ENCODE data around the gene PRKD3.

Gene PRKD3

GRCh38 chr2:37323781-37324535 is 675 bp downstream of the PRKD3 start:
- Histone ChIP-seq H3K36me3 (ENCODE audit: control insufficient read depth, low read depth, low read length) (peaks cover 4% of the 10 kb centered on the region), H3K4me3 (ENCODE audit: low read length) (peak overlapping the region; percentile 86), H3K27me3 (ENCODE audit: control insufficient read depth, insufficient read depth, low read length) (peaks cover 20% of the 10 kb centered on the region), H3K9ac (ENCODE audit: low read length) (peak overlapping the region; percentile 85), H3K27ac (ENCODE audit: low read length) (peak overlapping the region; percentile 3), H3K4me1 (ENCODE audit: control insufficient read depth, low read depth, low read length) (peaks cover 19% of the 10 kb centered on the region), H3K9me3 (ENCODE audit: control insufficient read depth, low read depth, low read length) (no peaks in the 10 kb centered on the region)

- no peak overlapping the region for H3K27ac ChIP-seq (ENCODE audit: low read length)
- peaks cover 22% of the 10 kb centered on the region for H3K4me1 ChIP-seq (ENCODE audit: control insufficient read depth, low read depth, low read length)
Observed at GRCh38 chr2:37323176-37323780, 1.4 kb downstream of the PRKD3 start.

GRCh38 chr2:37322368-37322767 is 2.3 kb downstream of the PRKD3 start:
- Histone ChIP-seq H3K27me3 (ENCODE audit: control insufficient read depth, insufficient read depth, low read length) (peaks cover 20% of the 10 kb centered on the region), H3K9ac (ENCODE audit: low read length) (no peak overlapping the region), H3K36me3 (ENCODE audit: control insufficient read depth, low read depth, low read length) (peaks cover 4% of the 10 kb centered on the region), H3K4me3 (ENCODE audit: low read length) (peak overlapping the region; percentile 86), H3K27ac (ENCODE audit: low read length) (no peak overlapping the region), H3K9me3 (ENCODE audit: control insufficient read depth, low read depth, low read length) (no peaks in the 10 kb centered on the region), H3K4me1 (ENCODE audit: control insufficient read depth, low read depth, low read length) (peaks cover 22% of the 10 kb centered on the region)

More at GRCh38 chr2:37323176-37323780, 1.4 kb downstream of the PRKD3 start:
- H3K4me3 ChIP-seq (ENCODE audit: low read length): peak overlapping the region; percentile 86
- H3K27me3 ChIP-seq (ENCODE audit: control insufficient read depth, insufficient read depth, low read length): peaks cover 20% of the 10 kb centered on the region
- H3K9ac ChIP-seq (ENCODE audit: low read length): peak overlapping the region; percentile 85
- peaks cover 4% of the 10 kb centered on the region for H3K36me3 ChIP-seq (ENCODE audit: control insufficient read depth, low read depth, low read length)
- no peaks in the 10 kb centered on the region for H3K9me3 ChIP-seq (ENCODE audit: control insufficient read depth, low read depth, low read length)

- no peak overlapping the region for H3K27ac ChIP-seq (ENCODE audit: low read length)
- H3K36me3 ChIP-seq (ENCODE audit: control insufficient read depth, low read depth, low read length): peaks cover 6% of the 10 kb centered on the region
- peaks cover 13% of the 10 kb centered on the region for H3K27me3 ChIP-seq (ENCODE audit: control insufficient read depth, insufficient read depth, low read length)
- no peaks in the 10 kb centered on the region for H3K9me3 ChIP-seq (ENCODE audit: control insufficient read depth, low read depth, low read length)
- H3K9ac ChIP-seq (ENCODE audit: low read length): no peak overlapping the region
- H3K4me3 ChIP-seq (ENCODE audit: low read length): no peak overlapping the region
- H3K4me1 ChIP-seq (ENCODE audit: control insufficient read depth, low read depth, low read length): peaks cover 27% of the 10 kb centered on the region
Observed at GRCh38 chr2:37321029-37321682, 3.5 kb downstream of the PRKD3 start.

- H3K4me1 ChIP-seq (ENCODE audit: control insufficient read depth, low read depth, low read length): peaks cover 27% of the 10 kb centered on the region
- H3K9ac ChIP-seq (ENCODE audit: low read length): no peak overlapping the region
Observed at GRCh38 chr2:37319754-37320609, 4.7 kb downstream of the PRKD3 start.

GRCh38 chr2:37318401-37318800 is 6.2 kb downstream of the PRKD3 start:
- Histone ChIP-seq H3K9ac (ENCODE audit: low read length) (no peak overlapping the region), H3K27ac (ENCODE audit: low read length) (no peak overlapping the region), H3K4me3 (ENCODE audit: low read length) (no peak overlapping the region), H3K27me3 (ENCODE audit: control insufficient read depth, insufficient read depth, low read length) (no peaks in the 10 kb centered on the region), H3K36me3 (ENCODE audit: control insufficient read depth, low read depth, low read length) (peaks cover 6% of the 10 kb centered on the region), H3K9me3 (ENCODE audit: control insufficient read depth, low read depth, low read length) (no peaks in the 10 kb centered on the region), H3K4me1 (ENCODE audit: control insufficient read depth, low read depth, low read length) (peaks cover 27% of the 10 kb centered on the region)

More at GRCh38 chr2:37319754-37320609, 4.7 kb downstream of the PRKD3 start:
- peaks cover 6% of the 10 kb centered on the region for H3K36me3 ChIP-seq (ENCODE audit: control insufficient read depth, low read depth, low read length)
- no peak overlapping the region for H3K27ac ChIP-seq (ENCODE audit: low read length)
- no peaks in the 10 kb centered on the region for H3K9me3 ChIP-seq (ENCODE audit: control insufficient read depth, low read depth, low read length)
- H3K27me3 ChIP-seq (ENCODE audit: control insufficient read depth, insufficient read depth, low read length): peaks cover 1% of the 10 kb centered on the region
- H3K4me3 ChIP-seq (ENCODE audit: low read length): no peak overlapping the region

- Histone ChIP-seq H3K27me3 (ENCODE audit: control insufficient read depth, insufficient read depth, low read length) (no peaks in the 10 kb centered on the region), H3K36me3 (ENCODE audit: control insufficient read depth, low read depth, low read length) (peaks cover 6% of the 10 kb centered on the region), H3K27ac (ENCODE audit: low read length) (no peak overlapping the region), H3K4me1 (ENCODE audit: control insufficient read depth, low read depth, low read length) (peaks cover 22% of the 10 kb centered on the region), H3K4me3 (ENCODE audit: low read length) (no peak overlapping the region), H3K9me3 (ENCODE audit: control insufficient read depth, low read depth, low read length) (no peaks in the 10 kb centered on the region), H3K9ac (ENCODE audit: low read length) (no peak overlapping the region)
Observed at GRCh38 chr2:37317746-37318145, 6.9 kb downstream of the PRKD3 start.

- Histone ChIP-seq H3K9me3 (ENCODE audit: control insufficient read depth, low read depth, low read length) (no peaks in the 10 kb centered on the region), H3K9ac (ENCODE audit: low read length) (no peak overlapping the region), H3K27ac (ENCODE audit: low read length) (no peak overlapping the region), H3K4me3 (ENCODE audit: low read length) (no peak overlapping the region), H3K27me3 (ENCODE audit: control insufficient read depth, insufficient read depth, low read length) (no peaks in the 10 kb centered on the region), H3K4me1 (ENCODE audit: control insufficient read depth, low read depth, low read length) (peaks cover 13% of the 10 kb centered on the region), H3K36me3 (ENCODE audit: control insufficient read depth, low read depth, low read length) (peaks cover 6% of the 10 kb centered on the region)
Observed at GRCh38 chr2:37316181-37316580, 8.5 kb downstream of the PRKD3 start.

GRCh38 chr2:37315364-37315763 is 9.3 kb downstream of the PRKD3 start:
- Histone ChIP-seq H3K27me3 (ENCODE audit: control insufficient read depth, insufficient read depth, low read length) (no peaks in the 10 kb centered on the region), H3K36me3 (ENCODE audit: control insufficient read depth, low read depth, low read length) (peaks cover 6% of the 10 kb centered on the region), H3K9ac (ENCODE audit: low read length) (no peak overlapping the region), H3K27ac (ENCODE audit: low read length) (no peak overlapping the region), H3K4me1 (ENCODE audit: control insufficient read depth, low read depth, low read length) (peaks cover 13% of the 10 kb centered on the region), H3K4me3 (ENCODE audit: low read length) (no peak overlapping the region), H3K9me3 (ENCODE audit: control insufficient read depth, low read depth, low read length) (no peaks in the 10 kb centered on the region)

- no peak overlapping the region for H3K9ac ChIP-seq (ENCODE audit: low read length)
- H3K9me3 ChIP-seq (ENCODE audit: control insufficient read depth, low read depth, low read length): no peaks in the 10 kb centered on the region
- no peaks in the 10 kb centered on the region for H3K36me3 ChIP-seq (ENCODE audit: control insufficient read depth, low read depth, low read length)
- no peak overlapping the region for H3K27ac ChIP-seq (ENCODE audit: low read length)
- no peak overlapping the region for H3K4me3 ChIP-seq (ENCODE audit: low read length)
- H3K27me3 ChIP-seq (ENCODE audit: control insufficient read depth, insufficient read depth, low read length): no peaks in the 10 kb centered on the region
- H3K4me1 ChIP-seq (ENCODE audit: control insufficient read depth, low read depth, low read length): no peaks in the 10 kb centered on the region
Observed at GRCh38 chr2:37307500-37307899, 17.1 kb downstream of the PRKD3 start.

- H3K9me3 ChIP-seq (ENCODE audit: control insufficient read depth, low read depth, low read length): no peaks in the 10 kb centered on the region
- no peak overlapping the region for H3K9ac ChIP-seq (ENCODE audit: low read length)
- H3K4me1 ChIP-seq (ENCODE audit: control insufficient read depth, low read depth, low read length): no peaks in the 10 kb centered on the region
- H3K27ac ChIP-seq (ENCODE audit: low read length): no peak overlapping the region
- no peaks in the 10 kb centered on the region for H3K36me3 ChIP-seq (ENCODE audit: control insufficient read depth, low read depth, low read length)
- no peaks in the 10 kb centered on the region for H3K27me3 ChIP-seq (ENCODE audit: control insufficient read depth, insufficient read depth, low read length)
- H3K4me3 ChIP-seq (ENCODE audit: low read length): no peak overlapping the region
Observed at GRCh38 chr2:37306024-37306423, 18.6 kb downstream of the PRKD3 start.
